Activated T-helper 1 cell treated with Interleukin-2 at 50 U/mL for 16 hours (primary cell): ENCODE data around the gene STUM.

ENCODE experiments used
- DNase-seq: peaks from one replicate; pipeline ENCODE4 v3.0.0-alpha.2; 2020; ENCODE audit warnings: low read depth

STUM gene

GRCh38 chr1:226640321-226641136 is 92.0 kb downstream of the STUM start:
- no peak for DNase-seq

DNA sequence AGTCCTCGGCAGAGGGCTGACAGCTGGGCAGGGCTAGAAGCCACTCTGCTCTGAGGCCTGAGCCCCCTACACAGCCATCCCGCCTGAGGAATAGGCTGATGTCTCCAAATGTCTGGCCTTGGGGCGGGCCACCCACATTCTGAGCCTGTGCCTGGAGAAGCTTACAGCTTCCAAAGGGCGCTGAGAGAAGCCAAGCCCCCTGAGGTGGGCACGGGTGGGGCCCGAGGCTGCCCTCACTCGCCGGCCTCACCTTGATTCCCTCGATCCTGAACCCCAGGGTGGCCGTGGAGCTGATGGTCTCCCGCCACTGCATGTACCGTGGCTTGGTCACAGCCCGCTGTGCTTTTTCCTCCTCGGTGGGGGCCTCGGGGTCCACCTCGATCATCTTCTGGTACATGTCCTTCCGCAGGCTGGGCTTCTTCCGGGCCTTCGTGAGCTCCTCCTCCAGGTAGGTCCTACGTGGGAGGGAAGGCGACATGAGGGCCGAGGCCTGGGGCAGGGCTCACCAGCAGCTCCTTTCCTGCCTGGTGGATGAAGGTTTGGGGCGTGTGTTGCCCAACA is 93.2 kb downstream of the STUM start:
- DNase-seq: no peak

- DNase-seq: no peak
Observed at GRCh38 chr1:226642421-226642820, 93.9 kb downstream of the STUM start.

GRCh38 chr1:226643177-226643576 is 94.6 kb downstream of the STUM start:
- peak; percentile 40 for DNase-seq

- DNase-seq: no peak
Observed at GRCh38 chr1:226643611-226644540, 95.3 kb downstream of the STUM start.

DNA sequence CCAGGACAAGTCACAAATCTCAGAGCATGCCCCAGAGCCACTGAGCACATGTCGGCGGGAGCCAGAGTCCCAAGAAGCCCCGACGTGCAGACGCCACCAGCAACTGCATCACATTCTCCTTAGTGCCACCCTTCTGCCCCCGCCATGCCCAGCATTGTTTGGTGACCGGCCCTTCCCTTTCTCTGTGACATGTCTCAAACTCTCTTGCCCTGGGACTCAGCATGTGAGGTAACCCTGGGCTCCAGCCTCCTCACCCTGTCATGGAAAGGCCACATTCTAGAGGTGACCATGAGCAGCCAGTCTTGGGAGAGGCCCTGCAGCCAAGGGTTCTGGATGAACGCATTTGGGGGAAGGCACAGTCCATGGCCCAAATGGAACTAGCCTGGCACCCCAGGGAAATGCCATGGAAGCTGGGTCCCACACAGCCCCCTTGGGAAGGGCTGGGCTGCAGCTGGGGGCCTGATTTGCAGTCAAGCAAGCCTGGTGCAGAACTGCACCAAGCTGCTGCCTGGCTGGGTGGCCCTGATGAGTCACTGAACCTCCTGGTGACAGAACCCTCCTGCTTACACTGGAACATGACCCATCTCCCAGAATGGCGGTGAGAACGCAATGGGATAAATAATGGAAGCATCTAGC is 96.1 kb downstream of the STUM start:
- no peak for DNase-seq

GRCh38 chr1:226645279-226645976 is 96.9 kb downstream of the STUM start:
- DNase-seq: no peak

GRCh38 chr1:226646026-226646869 is 97.7 kb downstream of the STUM start:
- no peak for DNase-seq

DNA sequence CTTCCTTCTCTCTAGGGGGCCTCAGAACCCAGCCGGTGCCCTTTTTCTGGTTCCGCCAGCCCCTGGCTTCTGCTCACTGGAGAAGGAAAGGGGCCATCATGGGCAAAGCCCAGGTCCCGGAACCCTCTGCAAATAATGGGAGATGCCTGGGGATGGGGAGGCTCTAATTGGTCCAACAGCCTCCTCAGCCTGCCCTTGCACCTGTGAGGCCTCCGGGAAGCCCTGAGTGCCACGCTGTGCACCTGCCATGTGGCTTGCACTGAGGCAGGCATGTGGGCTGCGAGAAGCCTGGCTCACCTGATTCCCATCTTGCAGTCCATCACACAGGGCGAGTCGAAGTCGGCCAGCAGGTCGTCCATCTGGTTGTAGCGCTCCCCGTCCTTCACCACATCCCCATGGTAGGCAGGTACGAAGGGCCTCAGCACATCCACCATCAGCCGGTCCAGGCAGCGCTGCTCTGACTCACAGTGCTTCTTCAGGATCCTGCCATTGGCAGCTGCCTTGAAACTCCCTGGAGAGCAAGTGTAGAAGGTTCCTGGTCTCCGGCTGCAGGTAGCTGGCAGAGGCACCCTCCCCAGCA is 98.4 kb downstream of the STUM start:
- no peak for DNase-seq

- DNase-seq: no peak
Observed at GRCh38 chr1:226647719-226648118, 99.2 kb downstream of the STUM start.

DNA sequence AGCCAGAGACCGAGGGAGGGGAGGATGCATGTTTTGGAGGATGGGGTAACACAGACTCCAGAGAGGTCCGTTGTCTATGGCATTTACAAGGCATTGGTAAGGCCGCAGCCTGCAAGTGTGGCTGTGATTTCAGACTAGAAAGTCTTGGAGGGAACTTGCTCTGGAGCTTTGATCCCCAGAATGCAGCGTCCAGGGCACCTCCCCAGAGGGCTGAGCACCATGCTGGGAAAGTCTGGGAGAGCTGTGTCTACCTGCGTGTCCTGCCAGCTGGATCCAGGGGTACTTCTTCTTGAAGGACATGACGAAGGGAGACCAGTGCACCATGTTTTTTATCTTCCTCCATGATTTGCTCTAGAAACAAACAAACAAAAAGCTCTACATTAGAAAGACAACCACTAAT is 99.9 kb downstream of the STUM start:
- no peak for DNase-seq

DNA sequence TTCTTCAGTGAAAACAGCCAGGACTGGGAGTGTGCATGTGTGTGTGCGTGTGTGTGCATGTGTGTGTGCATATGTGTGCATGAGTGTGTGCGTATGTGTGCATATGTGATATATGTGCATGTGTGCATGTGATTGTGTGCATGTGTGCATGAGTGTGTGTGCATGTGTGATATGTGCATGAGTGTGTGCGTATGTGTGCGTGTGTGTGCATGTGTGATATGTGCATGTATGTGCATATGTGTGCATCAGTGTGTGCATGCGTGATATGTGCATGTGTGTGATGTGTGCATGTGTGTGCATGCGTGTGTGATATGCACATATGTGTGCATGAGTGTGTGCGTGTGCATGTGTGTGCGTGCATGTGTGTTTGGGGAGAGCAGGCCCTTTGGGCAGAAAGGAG is 100.7 kb downstream of the STUM start:
- no peak for DNase-seq

DNA sequence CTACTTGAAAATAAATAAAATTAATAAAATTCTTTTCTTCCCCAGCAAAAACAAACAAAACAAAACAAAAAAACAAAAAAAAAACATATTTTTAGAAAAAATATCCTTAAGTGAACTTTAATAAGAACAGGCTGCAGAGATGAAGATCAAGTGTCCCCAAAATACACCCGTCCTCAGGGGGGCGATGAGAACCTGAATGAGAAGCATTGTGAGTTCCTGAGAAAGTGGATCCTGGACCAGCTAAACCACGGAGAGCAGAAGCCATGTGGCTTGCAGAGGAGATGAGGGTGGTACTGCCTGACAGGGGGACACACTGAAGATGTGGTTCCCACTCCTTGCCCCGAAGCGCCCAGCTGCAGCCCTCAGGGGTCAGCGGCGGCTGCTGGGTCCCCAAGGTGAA is 101.2 kb downstream of the STUM start:
- DNase-seq: no peak

GRCh38 chr1:226650236-226650841 is 101.8 kb downstream of the STUM start:
- DNase-seq: no peak

DNA sequence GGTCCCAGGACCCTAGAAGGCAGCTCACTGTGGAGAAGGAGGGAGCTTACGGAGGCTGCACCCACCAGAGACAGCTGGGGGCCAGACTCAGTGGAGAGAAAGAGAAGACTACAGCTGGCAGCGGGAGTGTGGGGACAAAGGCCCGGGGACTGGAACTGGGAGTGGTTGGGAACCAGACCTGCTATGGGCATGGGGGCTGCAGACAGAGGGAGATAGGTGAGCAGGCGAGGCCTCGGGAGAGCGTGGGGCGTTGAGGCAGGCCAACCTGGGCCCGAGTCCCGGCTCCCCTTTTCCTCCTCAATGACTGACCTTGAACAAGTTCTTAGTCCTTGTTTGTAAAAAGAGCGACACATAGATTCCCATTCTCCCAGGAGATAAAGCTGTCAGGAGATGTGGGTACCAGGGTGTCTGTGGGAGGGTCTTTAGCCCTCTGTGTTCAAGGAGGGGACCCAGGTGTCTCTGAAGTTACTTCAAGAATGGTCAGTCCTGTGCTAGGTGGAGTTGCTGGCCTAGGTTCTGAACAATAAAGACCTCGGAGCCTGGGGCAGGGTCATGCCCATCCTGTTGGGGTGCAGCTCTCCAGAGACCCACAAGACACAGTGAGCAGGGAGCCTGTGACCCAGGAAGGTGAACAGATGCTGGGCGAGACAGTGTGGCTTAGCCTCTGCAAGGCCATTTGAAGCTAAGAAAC is 102.6 kb downstream of the STUM start:
- no peak for DNase-seq

DNA sequence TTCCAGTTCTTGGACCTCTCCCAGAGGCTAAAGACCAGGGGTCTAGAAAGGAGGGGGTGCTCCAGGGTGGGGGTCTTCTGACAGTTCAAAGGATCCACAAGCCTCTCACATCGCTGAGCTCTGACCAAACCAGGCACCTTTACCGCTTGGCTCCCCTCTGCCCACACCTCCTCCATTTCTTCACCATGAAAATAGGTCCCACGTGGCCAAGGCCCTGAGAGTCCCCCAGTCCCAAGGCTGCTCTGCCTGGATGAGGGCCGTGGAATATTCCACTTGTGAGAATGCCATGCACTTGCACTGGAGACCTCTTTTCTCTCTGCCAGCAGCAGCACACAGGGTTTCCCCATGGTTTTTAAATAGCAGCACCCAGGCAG is 103.2 kb downstream of the STUM start:
- DNase-seq: no peak

- no peak for DNase-seq
Observed at GRCh38 chr1:226652613-226653012, 104.0 kb downstream of the STUM start.

- peak; percentile 48 for DNase-seq
Observed at GRCh38 chr1:226653311-226653921, 104.9 kb downstream of the STUM start.
